K562 (cell line): ENCODE measurements around the gene LRRC59. TPM values are rescaled to one million over a fixed set of nuclear protein-coding genes. Genes with fewer than 3 reads are reported as not detected.
A peak's percentile ranks its signal among the peaks of the same experiment; 100 is the strongest.

Experiments used
- ATAC-seq: fragments of 200-7000 bp; cut with Tn5 transposase; 3 replicates; pipeline ENCODE4 v1.9.1; 2020; ENCODE audit warnings: moderate library complexity
- BruUV-seq: library from RNA; stranded (reverse); fragments of 400-500 nt; replicated peaks from 2 replicates; lab custom pipeline; 2021; lab: Mats Ljungman, UMichigan
- CTCF ChIA-PET: fragments of 300-600 bp; formaldehyde crosslinking; extraction: SDS; loops from one replicate; lab custom pipeline; 2021; ENCODE audit warnings: low intra/inter-chr PET ratio; lab: Yijun Ruan, JAX
- POLR2A ChIA-PET: fragments of 300-600, 350-650 bp; sonication (Branson Sonifier 250); formaldehyde crosslinking; extraction: SDS; loops from one replicate; lab custom pipeline; 2021; ENCODE audit warnings: antibody characterized with exemption, inconsistent platforms; lab: Yijun Ruan, JAX
- DNase-seq, 4 experiments: peaks; one replicate each; pipeline versions ENCODE4 v3.0.0 to v3.0.0-alpha.2; 2011 to 2018; ENCODE audit warnings: low spot score in 3 of 4, mixed read lengths in 3 of 4; ENCODE audit errors: extremely low read depth in 1 of 4
- FAIRE-seq: peaks from 2 replicates; lab custom pipeline; 2011; peaks lifted over from hg19 to GRCh38; lab: Jason Lieb, UNC
- H2AFZ ChIP-seq: 2 replicates; pipeline ENCODE4 v1.6.0; 2011; ENCODE audit warnings: low read depth, low read length, control low read depth, inconsistent platforms
- H3K27ac ChIP-seq: fragments of 200-600 bp; 3 replicates; pipeline ENCODE4 v1.8.0; 2011; ENCODE audit warnings: low read depth, mild to moderate bottlenecking, control low read depth, inconsistent platforms, low read length, moderate library complexity, mixed read lengths; ENCODE audit errors: extremely low read depth
- H3K27me3 ChIP-seq, 2 experiments: fragments of 300-600 bp in 1 of 2; 2 replicates in 1 of 2; 3 replicates in 1 of 2; pipeline versions ENCODE4 v1.6.0 to v1.8.0; 2011; ENCODE audit warnings: inconsistent platforms in 2 of 2, low read length in 2 of 2, mild to moderate bottlenecking in 1 of 2, mixed read lengths in 1 of 2, moderate library complexity in 1 of 2; ENCODE audit not compliant: control insufficient read depth in 2 of 2, insufficient read depth in 2 of 2
- H3K36me3 ChIP-seq: fragments of 300-600 bp; 3 replicates; pipeline ENCODE4 v1.8.0; 2011; ENCODE audit warnings: mild to moderate bottlenecking, low read length, inconsistent platforms; ENCODE audit not compliant: control insufficient read depth, insufficient read depth
- H3K4me1 ChIP-seq, 2 experiments: fragments of 200-600 bp in 1 of 2; replicated peaks in 1 of 2; 2 replicates in 1 of 2; 3 replicates in 1 of 2; pipeline versions ENCODE4 v1.5.1 to v1.8.0; 2011; ENCODE audit warnings: inconsistent platforms in 2 of 2, low read length in 2 of 2, mild to moderate bottlenecking in 1 of 2, mixed read lengths in 1 of 2, moderate library complexity in 1 of 2; ENCODE audit not compliant: control insufficient read depth in 2 of 2, insufficient read depth in 2 of 2
- H3K4me2 ChIP-seq: 2 replicates; pipeline ENCODE4 v1.6.1; 2011; ENCODE audit warnings: low read length, control low read depth, inconsistent platforms, mixed read lengths; ENCODE audit not compliant: insufficient read depth
- H3K4me3 ChIP-seq: fragments of 200-600 bp; sonication (generic), shearing (Covaris generic); 2 replicates; pipeline ENCODE4 v1.5.1; 2016; ENCODE audit warnings: control low read depth, inconsistent platforms
- H3K79me2 ChIP-seq: fragments of 200-600 bp; 3 replicates; pipeline ENCODE4 v1.8.0; 2011; ENCODE audit warnings: low read length, inconsistent platforms; ENCODE audit not compliant: control insufficient read depth, insufficient read depth
- H3K9ac ChIP-seq, 2 experiments: 2 replicates each; pipeline versions ENCODE4 v1.6.0 to v1.6.1; 2011; ENCODE audit warnings: low read depth in 2 of 2, low read length in 2 of 2, control low read depth in 1 of 2, inconsistent platforms in 1 of 2, mild to moderate bottlenecking in 1 of 2, mixed read lengths in 1 of 2; ENCODE audit not compliant: insufficient read depth in 1 of 2
- H3K9me1 ChIP-seq: one replicate; pipeline ENCODE4 v1.6.0; 2011; ENCODE audit warnings: inconsistent platforms, mild to moderate bottlenecking, low read length, moderate library complexity; ENCODE audit not compliant: control insufficient read depth, insufficient read depth
- H3K9me3 ChIP-seq: replicated peaks from 2 replicates; pipeline ENCODE4 v1.5.1; 2011; ENCODE audit warnings: low read depth, low read length, inconsistent platforms; ENCODE audit not compliant: control insufficient read depth, insufficient read depth
- H4K20me1 ChIP-seq: replicated peaks from 2 replicates; pipeline ENCODE4 v1.6.1; 2011; ENCODE audit warnings: low read length, inconsistent platforms, mixed read lengths; ENCODE audit not compliant: control insufficient read depth, insufficient read depth
- BHLHE40 ChIP-seq: IDR thresholded peaks from 2 replicates; pipeline ENCODE4 v1.6.1; 2011; ENCODE audit warnings: low read length, improper control_type of control experiment
- CBX3 ChIP-seq, 2 experiments: IDR thresholded peaks; 1 replicate in 1 of 2; 2 replicates in 1 of 2; pipeline ENCODE4 v1.6.1; 2012; ENCODE audit warnings: inconsistent platforms in 2 of 2, low read length in 2 of 2, borderline replicate concordance in 1 of 2, control low read depth in 1 of 2
- MXI1 ChIP-seq: IDR thresholded peaks from 2 replicates; pipeline ENCODE4 v1.6.1; 2011; ENCODE audit warnings: low read depth, mild to moderate bottlenecking, improper control_type of control experiment, low read length
- RNF219 ChIP-seq: fragments of 250-450 bp; sonication (Bioruptor Pico); IDR thresholded peaks from 2 replicates; pipeline ENCODE4 v1.5.0; 2022; ENCODE audit warnings: mild to moderate bottlenecking
- TBL1XR1 ChIP-seq, 2 experiments: IDR thresholded peaks; 2 replicates each; pipeline ENCODE4 v1.6.1; 2012; ENCODE audit warnings: improper control_type of control experiment in 2 of 2, low read length in 2 of 2, mild to moderate bottlenecking in 1 of 2
- ZNF23 ChIP-seq: fragments of 250-450 bp; sonication (Bioruptor Pico); IDR thresholded peaks from 2 replicates; pipeline ENCODE4 v1.4.0; 2020; ENCODE audit warnings: mild to moderate bottlenecking
- ZNF766 ChIP-seq: fragments of 200-800 bp; sonication (Bioruptor generic); conservative IDR thresholded peaks from 2 replicates; pipeline ENCODE4 v1.6.1; 2016; ENCODE audit warnings: missing genetic modification characterization, missing compliant biosample characterization
- WGBS: fragments of 100-300 bp; shearing (Covaris generic); methylation state at CpG from one replicate; pipeline ENCODE4 v1.1.6; 2016; ENCODE audit warnings: low coverage, mixed read lengths; ENCODE audit not compliant: insufficient coverage; ENCODE audit errors: missing lambda C conversion rate; 5-methylcytosine and 5-hydroxymethylcytosine counted together
- in situ Hi-C: fragments of 300-500 bp; cut with MboI; formaldehyde crosslinking; loops from 4 replicates; pipeline ENCODE4 v1.15.0; 2018; ENCODE audit warnings: inconsistent platforms, mixed read lengths
- intact Hi-C: fragments of 100-400 bp; cut with micrococcal nuclease; formaldehyde crosslinking; loops from 2 replicates; pipeline ENCODE4 v1.14.2; 2022
- polyA plus RNA-seq, 8 experiments: library from polyadenylated mRNA; depleted of rRNA in 4 of 8; stranded (reverse) in 5 of 8; unstranded in 3 of 8; fragments of >200 nt; fragmentation: Nextera tagmentation in 2 of 8; fragmentation: Illumina TruSeq in 1 of 8; extraction: Ambion mirVana in 2 of 8; extraction: Trizol in 1 of 8; gene quantifications; 2 replicates each; pipeline versions ENCODE4 v1.2.1 to v1.2.3, GENCODE V29; 2011 to 2014; ENCODE audit warnings: inconsistent platforms in 1 of 8, missing spikeins in 1 of 8
- total RNA-seq, 7 experiments: library from RNA; depleted of rRNA in 6 of 7; stranded (reverse); fragments of >200 nt in 6 of 7; fragmentation: Illumina TruSeq in 2 of 7; extraction: Trizol in 2 of 7; gene quantifications; 2 replicates each; pipeline versions ENCODE4 v1.2.1 to v1.2.3, GENCODE V29; 2011 to 2021; ENCODE audit warnings: low replicate concordance in 1 of 7
- TF ChIP-seq, protein P1 (sequence below): fragments of 200-800 bp; sonication (Bioruptor generic); IDR thresholded peaks from 2 replicates; pipeline ENCODE4 v1.6.1; 2017; ENCODE audit warnings: missing genetic modification characterization, missing compliant biosample characterization

The LRRC59 gene
- total and polyA plus RNA-seq, 9 of the 15 experiments (the other 6 are each of a cell fraction or from before 2014, with no cell fraction given) = 27.8 to 244 (median 154) TPM

DNA sequence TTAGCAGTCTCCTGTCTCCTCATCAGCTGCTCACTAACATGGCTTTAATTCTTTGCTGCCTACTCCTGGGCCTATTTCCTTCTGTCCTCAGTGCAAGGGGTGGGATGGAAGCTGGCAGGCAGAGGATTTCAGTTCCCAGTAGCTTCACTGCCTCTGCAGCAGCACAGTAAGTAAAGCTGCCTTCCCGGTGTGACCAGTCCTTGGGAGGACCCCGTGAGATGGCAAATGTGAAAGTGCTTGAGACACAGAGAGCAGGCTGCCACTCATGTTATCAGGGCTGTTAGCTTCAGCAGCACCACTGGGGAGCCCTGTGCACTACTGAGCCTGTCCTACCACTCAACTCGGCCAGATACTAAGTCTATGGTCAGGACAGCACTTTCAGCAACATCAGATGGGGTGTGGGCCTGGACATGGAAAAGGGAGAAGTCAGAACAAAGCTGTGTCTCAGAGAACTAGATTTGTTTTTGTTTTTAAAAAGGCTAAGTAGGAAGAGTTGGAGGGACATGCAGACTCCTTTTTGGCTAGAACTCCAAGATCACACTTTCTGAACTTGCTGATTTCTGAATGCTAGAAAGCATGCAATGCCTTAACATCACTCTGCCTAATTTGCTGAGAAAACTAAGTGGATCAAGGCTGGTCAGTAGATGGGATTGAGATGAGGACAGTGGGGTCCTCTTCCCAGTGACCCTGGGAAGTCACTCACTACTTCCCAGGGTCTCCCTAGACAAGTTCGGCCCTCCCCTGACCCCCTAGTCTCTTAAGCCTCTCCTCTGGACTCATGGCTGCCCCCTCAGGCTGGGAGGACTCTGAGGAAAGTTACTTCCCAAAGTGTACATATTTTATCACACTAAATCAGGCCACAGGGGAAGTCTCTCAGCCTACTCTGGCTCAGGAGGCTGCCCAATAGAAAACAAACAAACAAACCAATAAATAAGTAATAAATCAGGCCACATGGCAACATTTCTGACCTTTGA lies 29.8 kb upstream of the LRRC59 start:
- FAIRE-seq = peak; percentile 78
- H3K9ac ChIP-seq = peak overlapping the region; percentile 39 to 88; a peak in 3 of 4 replicates
- H3K9me1 ChIP-seq = no peaks in the 10 kb centered on the region
- no peaks in the 10 kb centered on the region for H3K36me3 ChIP-seq
- peak; percentile 53 to 71 (median 64) for DNase-seq
- in situ Hi-C loops (no loop called here), intact Hi-C loops (loop anchor here (2.0 kb wide), 2 partner anchors 30 to 52 kb away; partner anchors contain the start of genes LRRC59 and RSAD1)
- CTCF ChIA-PET = no interaction called here
- TSS peak; percentile 62 for BruUV-seq
- H3K79me2 ChIP-seq = no peaks in the 10 kb centered on the region
- H4K20me1 ChIP-seq = no peaks in the 10 kb centered on the region
- WGBS = 5% methylated on average over 4 of the region's 4 CpGs
- no peaks in the 10 kb centered on the region for H3K9me3 ChIP-seq
- H2AFZ ChIP-seq = peak overlapping the region; percentile 78
- H3K4me3 ChIP-seq = peak overlapping the region; percentile 64
- POLR2A ChIA-PET = interaction anchor here (0.7 to 0.8 kb wide), 2 partner anchors 30 to 37 kb away, joined by 3 read pairs; partner anchors contain the start of gene LRRC59
- H3K4me2 ChIP-seq = peak overlapping the region; percentile 89
- peaks cover 28 to 36% of the 10 kb centered on the region in 2 experiments for H3K4me1 ChIP-seq
- no peaks in the 10 kb centered on the region for H3K27me3 ChIP-seq
- ATAC-seq = peak; percentile 82
- peak overlapping the region; percentile 26; the same call in 2 of the 3 replicates for H3K27ac ChIP-seq
- TF ChIP-seq CBX3 (IDR thresholded peaks at IDR 0.05; ENCODE audit: borderline replicate concordance in 1 of 2, low read length in 2 of 2) (0 out of 3 replicates have a peak, but pooled peaks of 1 of the 2 experiments have one; percentile 18), MXI1 (no peak), TBL1XR1 (IDR thresholded peaks at IDR 0.05; ENCODE audit: low read length in 2 of 2) (peak in 1 of 2 experiments; percentile 24; a peak in 1 of 4 replicates), ZNF766 (CRISPR knock-in tag) (0 out of 2 replicates have a peak, but pooled peaks have one; percentile 25), RNF219 (peak; percentile 70; the same call in 1 of the 2 replicates), ZNF23 (no peak), BHLHE40 (no peak)
- TF ChIP-seq, protein P1, sequence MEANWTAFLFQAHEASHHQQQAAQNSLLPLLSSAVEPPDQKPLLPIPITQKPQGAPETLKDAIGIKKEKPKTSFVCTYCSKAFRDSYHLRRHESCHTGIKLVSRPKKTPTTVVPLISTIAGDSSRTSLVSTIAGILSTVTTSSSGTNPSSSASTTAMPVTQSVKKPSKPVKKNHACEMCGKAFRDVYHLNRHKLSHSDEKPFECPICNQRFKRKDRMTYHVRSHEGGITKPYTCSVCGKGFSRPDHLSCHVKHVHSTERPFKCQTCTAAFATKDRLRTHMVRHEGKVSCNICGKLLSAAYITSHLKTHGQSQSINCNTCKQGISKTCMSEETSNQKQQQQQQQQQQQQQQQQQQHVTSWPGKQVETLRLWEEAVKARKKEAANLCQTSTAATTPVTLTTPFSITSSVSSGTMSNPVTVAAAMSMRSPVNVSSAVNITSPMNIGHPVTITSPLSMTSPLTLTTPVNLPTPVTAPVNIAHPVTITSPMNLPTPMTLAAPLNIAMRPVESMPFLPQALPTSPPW (CRISPR knock-in tag) = 0 out of 2 replicates have a peak, but pooled peaks have one; percentile 40
